Stimulated activated naive B cell treated with anti-CD40 and anti-IgM and Interleukin-4, amounts not matched to agents 10 μg/mL and 1 μg/mL and 100 μg/mL, for 72 hours (primary cell): ENCODE data around the gene TMBIM1.

Experiments used
- ATAC-seq, 2 donors: fragments of 150-1000 bp; cut with Tn5 transposase; replicated peaks; 2 replicates each; pipeline ENCODE4 v1.10.0; 2021; ENCODE audit warnings: moderate library complexity in 1 of 2
- DNase-seq: peaks from one replicate; pipeline ENCODE4 v3.0.0; 2021
- H3K27ac Mint-ChIP-seq: one replicate; pipeline ENCODE4 v1.8.0; 2022; ENCODE audit warnings: mild to moderate bottlenecking, mixed read lengths
- H3K27me3 Mint-ChIP-seq, 2 donors: one replicate each; pipeline ENCODE4 v1.8.0; 2022; ENCODE audit warnings: mixed read lengths in 2 of 2
- H3K36me3 Mint-ChIP-seq, 2 donors: one replicate each; pipeline ENCODE4 v1.8.0; 2022; ENCODE audit warnings: mixed read lengths in 2 of 2, mild to moderate bottlenecking in 1 of 2
- H3K4me1 Mint-ChIP-seq, 2 donors: one replicate each; pipeline ENCODE4 v1.8.0; 2022; ENCODE audit warnings: mixed read lengths in 2 of 2, mild to moderate bottlenecking in 1 of 2
- H3K4me3 Mint-ChIP-seq, 2 donors: one replicate each; pipeline ENCODE4 v1.8.0; 2022; ENCODE audit warnings: mild to moderate bottlenecking in 2 of 2, mixed read lengths in 2 of 2, moderate library complexity in 1 of 2
- H3K9me3 Mint-ChIP-seq, 2 donors: one replicate each; pipeline ENCODE4 v1.8.0; 2022; ENCODE audit warnings: mixed read lengths in 2 of 2, mild to moderate bottlenecking in 1 of 2

Gene TMBIM1

GRCh38 chr2:218292048-218293014, at the start of gene TMBIM1:
TSS of gene TMBIM1 (minus strand) at chr2:218292503. CDS start at chr2:218282141, 10,362 bp downstream.
- H3K27me3 Mint-ChIP-seq: no peaks in the 10 kb centered on the region
- no peaks in the 10 kb centered on the region for H3K9me3 Mint-ChIP-seq
- H3K4me3 Mint-ChIP-seq: peak within 1 kb of the TSS; percentile 91
- peak; percentile 78 for DNase-seq
- H3K27ac Mint-ChIP-seq: peak within 1 kb of the TSS; percentile 85
- peaks cover 1 to 6% of the 10 kb centered on the region in 2 donors for H3K36me3 Mint-ChIP-seq
- peak; percentile 85 to 86 for ATAC-seq
- H3K4me1 Mint-ChIP-seq: peaks cover 36 to 76% of the 10 kb centered on the region in 2 donors

- Mint-ChIP-seq H3K27me3 (peaks cover 2 to 6% of the 10 kb centered on the region in 2 donors), H3K4me1 (no peaks in the 10 kb centered on the region), H3K27ac (no peak overlapping the region), H3K9me3 (no peaks in the 10 kb centered on the region), H3K4me3 (no peak overlapping the region), H3K36me3 (no peaks in the 10 kb centered on the region)
- ATAC-seq: no peak
- no peak for DNase-seq
Measured at GRCh38 chr2:218341381-218341780, 49.1 kb upstream of the TMBIM1 start.

- H3K4me3 Mint-ChIP-seq: no peak overlapping the region
- H3K4me1 Mint-ChIP-seq: no peaks in the 10 kb centered on the region
- no peak overlapping the region for H3K27ac Mint-ChIP-seq
Measured at GRCh38 chr2:218340656-218341055, 48.4 kb upstream of the TMBIM1 start.

GRCh38 chr2:218334531-218334930, 42.2 kb upstream of the TMBIM1 start:
- Mint-ChIP-seq H3K9me3 (no peaks in the 10 kb centered on the region), H3K27ac (no peak overlapping the region), H3K27me3 (no peaks in the 10 kb centered on the region), H3K4me1 (peaks cover 32 to 41% of the 10 kb centered on the region in 2 donors), H3K4me3 (no peak overlapping the region), H3K36me3 (no peaks in the 10 kb centered on the region)
- ATAC-seq: no peak
- no peak for DNase-seq

More at GRCh38 chr2:218340656-218341055, 48.4 kb upstream of the TMBIM1 start:
- ATAC-seq (no peak), DNase-seq (no peak)
- H3K36me3 Mint-ChIP-seq: no peaks in the 10 kb centered on the region
- H3K9me3 Mint-ChIP-seq: no peaks in the 10 kb centered on the region
- peaks cover 0 to 6% of the 10 kb centered on the region in 2 donors for H3K27me3 Mint-ChIP-seq

GRCh38 chr2:218332920-218333645, 40.8 kb upstream of the TMBIM1 start:
- Mint-ChIP-seq H3K27ac (no peak overlapping the region), H3K4me3 (peak overlapping the region in 1 of 2 donors; percentile 56), H3K9me3 (no peaks in the 10 kb centered on the region), H3K27me3 (no peaks in the 10 kb centered on the region), H3K4me1 (peaks cover 44 to 56% of the 10 kb centered on the region in 2 donors), H3K36me3 (no peaks in the 10 kb centered on the region)
- DNase-seq (no peak), ATAC-seq (no peak)

GRCh38 chr2:218332288-218332687, 40.0 kb upstream of the TMBIM1 start:
- Mint-ChIP-seq H3K27ac (no peak overlapping the region), H3K4me3 (no peak overlapping the region), H3K36me3 (no peaks in the 10 kb centered on the region), H3K9me3 (no peaks in the 10 kb centered on the region), H3K4me1 (peaks cover 50 to 56% of the 10 kb centered on the region in 2 donors), H3K27me3 (no peaks in the 10 kb centered on the region)
- no peak for DNase-seq
- no peak for ATAC-seq

GRCh38 chr2:218331745-218332144, 39.4 kb upstream of the TMBIM1 start:
- Mint-ChIP-seq H3K4me1 (peaks cover 50 to 56% of the 10 kb centered on the region in 2 donors), H3K27me3 (no peaks in the 10 kb centered on the region), H3K36me3 (no peaks in the 10 kb centered on the region), H3K4me3 (no peak overlapping the region), H3K9me3 (no peaks in the 10 kb centered on the region), H3K27ac (peak overlapping the region; percentile 44)
- no peak for DNase-seq
- no peak for ATAC-seq

- H3K36me3 Mint-ChIP-seq: no peaks in the 10 kb centered on the region
- DNase-seq: peak; percentile 49
- peak; percentile 73 to 74 for ATAC-seq
- no peaks in the 10 kb centered on the region for H3K9me3 Mint-ChIP-seq
- H3K4me3 Mint-ChIP-seq: peak overlapping the region; percentile 33 to 70
- H3K27me3 Mint-ChIP-seq: peaks cover 6 to 8% of the 10 kb centered on the region in 2 donors
- peak overlapping the region; percentile 89 for H3K27ac Mint-ChIP-seq
- peaks cover 50 to 56% of the 10 kb centered on the region in 2 donors for H3K4me1 Mint-ChIP-seq
Measured at GRCh38 chr2:218329826-218330593, 37.7 kb upstream of the TMBIM1 start.

GRCh38 chr2:218329027-218329825, 36.9 kb upstream of the TMBIM1 start:
- peak overlapping the region; percentile 33 to 70 for H3K4me3 Mint-ChIP-seq
- peaks cover 48 to 53% of the 10 kb centered on the region in 2 donors for H3K4me1 Mint-ChIP-seq
- H3K9me3 Mint-ChIP-seq: no peaks in the 10 kb centered on the region
- no peaks in the 10 kb centered on the region for H3K36me3 Mint-ChIP-seq
- ATAC-seq (peak; percentile 26 to 43), DNase-seq (peak; percentile 47)
- peaks cover 7 to 10% of the 10 kb centered on the region in 2 donors for H3K27me3 Mint-ChIP-seq
- peak overlapping the region; percentile 89 for H3K27ac Mint-ChIP-seq

GRCh38 chr2:218328294-218328693, 36.0 kb upstream of the TMBIM1 start:
- no peaks in the 10 kb centered on the region for H3K36me3 Mint-ChIP-seq
- H3K27me3 Mint-ChIP-seq: peaks cover 14 to 20% of the 10 kb centered on the region in 2 donors
- no peaks in the 10 kb centered on the region for H3K9me3 Mint-ChIP-seq
- ATAC-seq: no peak
- no peak for DNase-seq
- H3K4me1 Mint-ChIP-seq: peaks cover 54 to 57% of the 10 kb centered on the region in 2 donors
- H3K4me3 Mint-ChIP-seq: no peak overlapping the region
- H3K27ac Mint-ChIP-seq: no peak overlapping the region

GRCh38 chr2:218327451-218328210, 35.3 kb upstream of the TMBIM1 start:
- H3K9me3 Mint-ChIP-seq: no peaks in the 10 kb centered on the region
- H3K4me3 Mint-ChIP-seq: no peak overlapping the region
- peaks cover 50 to 53% of the 10 kb centered on the region in 2 donors for H3K4me1 Mint-ChIP-seq
- no peaks in the 10 kb centered on the region for H3K36me3 Mint-ChIP-seq
- ATAC-seq (no peak), DNase-seq (no peak)
- peaks cover 14 to 20% of the 10 kb centered on the region in 2 donors for H3K27me3 Mint-ChIP-seq
- H3K27ac Mint-ChIP-seq: no peak overlapping the region

- Mint-ChIP-seq H3K36me3 (no peaks in the 10 kb centered on the region), H3K9me3 (no peaks in the 10 kb centered on the region), H3K4me3 (no peak overlapping the region), H3K27ac (no peak overlapping the region), H3K27me3 (peaks cover 14 to 20% of the 10 kb centered on the region in 2 donors), H3K4me1 (peaks cover 51 to 55% of the 10 kb centered on the region in 2 donors)
- ATAC-seq (no peak), DNase-seq (no peak)
Measured at GRCh38 chr2:218326315-218326714, 34.0 kb upstream of the TMBIM1 start.
